HG03520 (cell line): ENCODE results near the gene DCTN3.

Experiments
- ATAC-seq: cut with Tn5 transposase; IDR thresholded peaks from one replicate; pipeline ENCODE4 v1.9.1; 2021; ENCODE audit warnings: mild to moderate bottlenecking, moderate library complexity; ENCODE audit not compliant: unreplicated experiment

Gene DCTN3

DNA sequence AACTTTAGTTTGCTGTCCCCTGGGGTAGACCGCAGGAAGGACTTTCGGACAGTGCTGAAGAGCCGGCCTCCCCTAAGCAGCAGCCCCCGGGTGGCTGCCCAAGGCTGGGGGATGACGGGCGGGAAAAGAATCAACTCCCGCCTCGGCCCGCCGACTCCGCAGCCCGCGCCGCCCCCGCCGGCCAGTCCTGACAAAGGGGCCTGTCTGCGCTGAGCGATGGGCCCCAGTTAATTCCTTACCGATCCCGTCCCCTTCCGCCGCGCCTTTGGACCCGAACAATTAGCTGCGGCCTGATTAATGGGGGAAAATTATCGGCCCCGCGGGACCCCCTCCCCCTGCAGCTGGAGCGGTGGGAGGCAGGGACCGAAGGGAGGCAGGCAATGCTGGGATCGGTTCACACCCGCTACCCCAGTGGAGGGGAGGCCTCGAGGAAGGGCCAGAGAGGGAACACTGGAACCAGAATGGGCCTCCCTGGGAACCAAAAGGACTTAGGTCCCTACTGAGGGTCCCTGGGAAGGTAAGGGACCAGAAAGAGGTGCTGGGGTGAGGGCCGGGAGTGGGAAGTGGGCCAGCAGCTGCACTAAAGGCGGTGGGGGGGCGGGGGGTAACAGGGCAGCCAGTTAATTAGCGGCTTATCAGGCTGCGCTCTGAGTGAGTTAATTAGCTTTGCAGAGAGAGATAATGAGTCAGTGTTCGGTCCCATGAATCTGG is 4.3 kb upstream of the DCTN3 start:
- no peak for ATAC-seq

GRCh38 chr9:34623374-34624235 is 3.3 kb upstream of the DCTN3 start:
- no peak for ATAC-seq

DNA sequence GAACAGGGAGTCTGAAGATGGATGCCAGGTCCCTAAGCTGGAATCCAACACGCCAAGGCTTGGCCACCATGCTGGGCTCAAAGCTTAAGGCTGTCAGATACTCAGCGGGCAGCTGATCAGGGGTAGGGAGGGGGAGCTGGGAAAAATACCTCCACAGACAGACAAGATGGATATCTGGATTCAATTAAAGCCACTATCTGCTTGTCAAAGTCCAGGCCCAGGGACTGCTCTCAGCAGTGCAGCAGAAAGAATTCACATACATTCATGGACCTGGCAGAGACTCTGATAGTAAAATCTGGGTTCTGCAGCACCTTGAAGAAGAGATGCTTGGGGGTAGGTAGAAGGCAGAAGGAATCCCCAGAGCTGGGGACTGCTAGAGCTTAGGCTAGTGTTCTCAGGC is 5.2 kb downstream of the DCTN3 start:
- no peak for ATAC-seq

DNA sequence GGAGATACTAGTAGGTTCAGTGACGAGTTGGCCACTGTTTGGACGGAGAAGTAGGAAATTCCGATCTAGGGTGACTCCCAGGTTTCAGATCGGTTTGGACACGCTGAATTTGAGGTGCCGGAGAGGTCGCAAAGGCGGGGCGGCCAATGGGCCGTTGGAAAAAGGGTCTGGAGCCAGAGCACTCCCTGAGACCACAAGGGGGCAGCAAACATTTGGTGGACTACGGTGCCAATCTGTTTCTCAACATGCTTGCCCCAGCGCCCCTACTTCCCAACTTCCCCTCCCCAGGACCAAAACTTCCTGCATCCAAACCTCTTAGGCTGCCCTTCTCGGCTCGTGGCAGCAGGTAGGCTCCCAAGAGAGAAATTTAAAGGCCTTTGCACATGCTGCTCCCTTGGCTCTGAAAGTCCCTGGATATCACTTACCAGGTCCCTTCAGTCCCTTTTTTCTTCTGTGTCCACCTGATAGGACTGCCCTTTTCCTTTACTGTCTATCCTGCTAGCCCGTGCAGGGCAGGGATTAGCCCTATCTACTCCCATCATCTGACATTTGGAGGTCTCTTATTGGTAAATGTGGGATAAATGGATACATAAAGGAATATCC is 7.4 kb downstream of the DCTN3 start:
- ATAC-seq = no peak

DNA sequence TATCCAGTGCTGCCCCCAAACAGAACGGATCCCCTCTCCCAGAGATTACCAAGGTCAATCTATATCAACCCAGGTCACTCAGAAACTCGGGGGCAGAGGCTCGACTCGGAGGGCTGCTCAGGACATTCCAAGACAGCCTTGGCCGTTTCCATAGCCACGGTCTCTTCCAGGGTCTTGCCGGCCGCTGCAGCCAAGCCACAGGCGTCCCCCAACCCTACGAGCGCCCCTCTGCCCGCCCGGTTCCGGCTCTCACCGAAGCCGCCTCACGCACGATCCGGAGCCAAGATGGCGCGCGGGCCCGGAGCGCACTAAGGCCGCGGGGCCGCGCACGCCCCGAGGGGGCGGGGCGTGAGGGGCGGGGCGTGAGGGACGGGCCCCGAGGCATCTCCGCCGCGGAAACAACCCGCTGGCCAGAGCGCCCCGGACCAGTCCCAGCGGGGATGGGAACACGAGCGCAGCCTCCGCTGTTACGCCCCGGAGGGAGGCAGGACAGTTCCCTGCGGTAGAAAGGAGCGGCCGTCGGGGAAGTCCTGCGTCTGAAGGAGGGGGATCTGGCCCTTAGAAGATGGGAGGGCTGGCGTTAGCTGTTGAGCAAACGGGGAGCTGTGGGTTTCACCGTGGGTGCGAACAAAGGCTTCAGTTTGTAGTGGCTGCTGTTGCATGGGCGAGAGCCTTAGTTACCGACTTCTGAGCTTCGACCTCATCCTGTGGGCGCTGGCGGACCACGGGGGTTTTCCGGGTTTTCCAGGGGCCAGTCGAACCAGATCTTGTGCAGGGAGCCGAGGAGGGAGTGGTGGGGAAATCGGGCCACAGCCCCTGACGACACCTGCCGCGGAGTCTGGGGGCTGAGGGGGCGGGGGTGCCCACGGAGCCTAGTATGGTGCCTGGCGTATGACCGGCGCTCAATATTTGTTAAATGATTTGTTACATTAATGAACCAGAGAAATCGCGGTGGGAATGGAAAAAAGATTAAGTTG is 8.2 kb downstream of the DCTN3 start, which contains the start of gene RPP25L:
TSS of gene RPP25L (minus strand) at position 287 of the 977 bp plus-strand sequence. CDS start 801 bp downstream, outside the sequence.
- peak; percentile 85 for ATAC-seq

GRCh38 chr9:34611251-34611810 is 9.0 kb downstream of the DCTN3 start:
- no peak for ATAC-seq

DNA sequence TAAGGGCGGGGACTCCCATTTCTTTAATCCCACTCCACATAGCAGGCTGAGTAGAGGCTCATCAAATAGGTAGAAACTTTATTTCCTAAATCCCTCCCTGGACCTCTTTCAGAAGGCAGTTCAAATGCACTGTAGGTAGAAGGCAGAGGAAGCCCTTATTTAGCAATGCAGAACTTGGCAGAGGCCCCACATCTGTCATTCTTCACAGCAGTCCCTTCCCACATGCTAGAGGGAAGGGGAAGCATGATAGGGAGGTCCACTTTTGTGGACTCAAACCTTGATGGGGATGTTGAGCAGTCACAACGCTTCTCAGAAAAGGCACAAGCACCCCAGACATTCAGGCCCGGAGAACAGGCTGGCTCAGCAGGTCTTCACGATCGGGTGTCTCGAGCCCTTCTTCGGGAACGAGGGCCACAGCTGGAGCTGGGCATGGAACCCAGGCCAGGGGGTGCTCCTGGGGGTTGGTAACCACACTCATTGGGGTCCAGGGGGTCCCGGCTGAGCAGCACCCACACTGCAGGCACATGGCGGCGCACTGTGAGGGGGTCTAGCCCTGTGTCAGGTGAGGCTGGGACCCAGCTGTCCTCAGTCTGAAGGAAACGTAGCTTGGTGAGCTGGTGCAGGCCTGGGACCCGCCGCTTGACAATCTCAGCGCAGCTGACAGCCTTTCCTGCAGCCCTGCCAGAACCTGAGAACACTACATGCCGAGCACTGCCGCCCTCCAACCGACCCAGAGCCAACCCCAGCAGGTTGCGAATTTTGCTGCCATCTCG is 9.7 kb downstream of the DCTN3 start:
- no peak for ATAC-seq

DNA sequence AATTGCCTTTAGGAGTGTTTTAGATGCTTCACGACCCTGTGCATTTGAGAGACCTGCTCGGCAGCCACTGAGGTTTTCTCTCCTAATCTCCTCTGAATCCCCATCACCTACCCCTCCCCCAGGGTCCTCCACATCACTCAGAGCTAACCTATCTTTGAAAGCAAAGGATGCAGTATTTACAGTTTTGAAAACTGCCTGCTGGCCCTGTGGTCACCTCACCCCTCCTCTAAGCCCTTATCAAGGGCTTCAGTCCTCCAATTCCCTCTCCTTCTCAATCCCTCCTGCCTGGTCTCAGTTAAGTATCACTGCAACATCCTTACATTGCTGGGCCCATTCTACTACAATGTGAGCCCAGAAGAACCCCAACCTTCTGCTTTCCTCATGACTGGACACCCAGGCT is 13.0 kb downstream of the DCTN3 start:
- no peak for ATAC-seq

DNA sequence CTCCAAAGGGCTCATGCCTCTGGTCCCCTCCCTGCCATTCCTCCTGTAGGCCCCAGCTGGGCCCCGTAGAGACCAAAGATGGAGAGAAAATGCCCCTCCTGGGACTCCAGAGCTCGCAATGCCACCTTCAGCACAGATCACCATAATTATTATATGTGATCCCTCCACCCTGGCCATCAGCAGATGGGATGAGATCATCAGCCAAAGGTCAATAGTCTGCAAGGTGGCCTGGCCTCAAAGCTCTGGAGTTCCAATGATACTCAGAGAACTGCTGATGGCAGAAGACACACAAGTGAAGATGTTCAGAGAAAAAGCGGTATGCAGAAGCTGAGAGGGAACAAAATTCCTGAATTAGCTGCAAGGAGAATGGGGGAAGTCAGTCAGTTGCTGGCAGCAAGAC is 13.4 kb downstream of the DCTN3 start:
- no peak for ATAC-seq

- no peak for ATAC-seq
Observed at GRCh38 chr9:34606190-34606589, 14.1 kb downstream of the DCTN3 start.

DNA sequence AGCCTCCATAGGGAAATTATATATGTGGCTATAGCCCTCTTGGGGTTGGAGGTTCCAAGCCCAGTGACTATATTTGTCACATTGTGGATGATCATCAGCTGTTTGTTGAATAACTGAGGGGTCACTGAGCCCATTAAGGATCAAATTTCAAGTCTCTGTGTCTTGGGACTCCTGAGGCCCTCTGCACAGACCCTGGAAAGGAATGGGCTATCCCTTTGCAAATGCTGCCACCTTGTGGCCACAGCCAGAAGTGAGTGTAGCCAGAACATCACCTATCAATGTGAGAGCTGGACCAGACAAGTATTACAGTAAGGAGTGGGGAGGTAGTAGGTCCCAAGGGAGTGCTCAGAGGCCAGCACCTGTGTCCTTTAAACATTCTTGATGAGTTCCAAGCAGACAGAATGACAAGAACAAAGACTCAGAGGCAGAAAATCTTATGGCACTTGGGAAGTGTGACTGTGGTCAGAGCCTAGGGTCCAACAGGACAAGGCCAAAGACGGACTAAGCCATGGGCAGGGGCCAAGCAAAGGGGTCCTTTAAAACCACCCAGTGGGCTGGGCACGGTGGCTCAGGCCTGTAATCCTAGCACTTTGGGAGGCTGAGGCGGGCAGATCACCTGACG is 16.6 kb downstream of the DCTN3 start:
- peak; percentile 48 for ATAC-seq

GRCh38 chr9:34601937-34602573 is 18.2 kb downstream of the DCTN3 start:
- ATAC-seq = no peak

DNA sequence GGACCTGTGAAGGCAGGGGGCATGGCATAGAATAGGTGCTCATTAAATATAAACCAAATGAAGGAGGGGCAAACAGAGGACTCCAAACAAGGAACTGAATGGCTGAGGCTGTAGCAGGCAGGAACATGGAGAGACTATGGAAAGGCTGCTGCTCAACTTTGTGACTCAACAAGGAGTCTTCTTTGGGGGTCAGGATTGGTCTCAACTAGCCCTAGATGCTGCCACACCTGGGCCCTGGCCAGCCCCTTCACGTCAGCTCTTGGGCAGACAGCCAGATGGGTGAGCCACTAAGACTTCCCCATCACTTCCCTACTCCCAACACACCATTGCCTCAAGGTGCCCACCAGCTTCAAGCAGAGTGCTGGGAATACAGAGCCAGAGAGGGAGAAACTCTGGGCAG is 19.4 kb downstream of the DCTN3 start:
- no peak for ATAC-seq

GRCh38 chr9:34599546-34599945 is 20.7 kb downstream of the DCTN3 start:
- no peak for ATAC-seq

GRCh38 chr9:34594177-34594576 is 26.1 kb downstream of the DCTN3 start:
- no peak for ATAC-seq

DNA sequence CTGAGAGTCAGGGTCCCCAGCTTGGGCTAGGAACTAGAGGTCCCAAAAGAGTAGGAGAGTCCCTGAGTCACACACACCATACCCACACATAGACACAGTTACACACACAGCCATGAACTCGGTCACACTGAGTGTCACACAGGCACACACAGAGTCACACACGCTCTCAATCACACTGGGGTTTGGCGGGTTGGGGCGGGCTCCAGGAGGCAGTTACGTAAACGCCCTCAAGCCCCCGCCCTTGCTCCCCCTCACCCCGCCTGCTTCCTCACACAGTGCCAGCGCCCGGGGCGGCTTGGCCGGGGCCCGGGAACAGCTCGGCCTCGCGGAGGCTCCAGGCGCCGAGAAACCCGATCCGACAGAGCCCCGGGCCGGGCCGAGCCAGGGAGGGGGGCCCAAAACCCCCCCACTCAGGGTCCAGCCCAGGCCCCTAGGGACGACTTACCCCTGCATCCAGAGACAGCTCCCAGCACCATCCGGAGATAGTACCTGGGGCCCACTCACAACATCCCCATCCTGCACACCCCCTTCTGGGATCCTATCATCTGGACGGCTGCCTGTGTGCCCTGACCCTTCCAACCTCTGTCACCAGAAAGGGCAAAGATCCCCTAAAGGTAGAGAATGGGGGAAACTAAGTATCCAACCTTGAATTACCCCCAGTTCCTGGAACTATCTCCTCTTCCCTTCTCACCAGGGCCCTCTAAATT is 27.2 kb downstream of the DCTN3 start:
- ATAC-seq = no peak

- ATAC-seq = no peak
Observed at GRCh38 chr9:34591917-34592866, 28.1 kb downstream of the DCTN3 start.
